GM18517 (cell line): ENCODE data around the gene KIF19.
"Not testable (repeated sequence)": the region's sequence is repeated elsewhere in the genome, so short reads cannot be mapped to it uniquely, and the experiment has no call there.

ENCODE experiments used
- ATAC-seq: cut with Tn5 transposase; IDR thresholded peaks from one replicate; pipeline ENCODE4 v1.9.1; 2021; ENCODE audit warnings: mild to moderate bottlenecking, moderate library complexity; ENCODE audit not compliant: unreplicated experiment

Gene KIF19, protein sequence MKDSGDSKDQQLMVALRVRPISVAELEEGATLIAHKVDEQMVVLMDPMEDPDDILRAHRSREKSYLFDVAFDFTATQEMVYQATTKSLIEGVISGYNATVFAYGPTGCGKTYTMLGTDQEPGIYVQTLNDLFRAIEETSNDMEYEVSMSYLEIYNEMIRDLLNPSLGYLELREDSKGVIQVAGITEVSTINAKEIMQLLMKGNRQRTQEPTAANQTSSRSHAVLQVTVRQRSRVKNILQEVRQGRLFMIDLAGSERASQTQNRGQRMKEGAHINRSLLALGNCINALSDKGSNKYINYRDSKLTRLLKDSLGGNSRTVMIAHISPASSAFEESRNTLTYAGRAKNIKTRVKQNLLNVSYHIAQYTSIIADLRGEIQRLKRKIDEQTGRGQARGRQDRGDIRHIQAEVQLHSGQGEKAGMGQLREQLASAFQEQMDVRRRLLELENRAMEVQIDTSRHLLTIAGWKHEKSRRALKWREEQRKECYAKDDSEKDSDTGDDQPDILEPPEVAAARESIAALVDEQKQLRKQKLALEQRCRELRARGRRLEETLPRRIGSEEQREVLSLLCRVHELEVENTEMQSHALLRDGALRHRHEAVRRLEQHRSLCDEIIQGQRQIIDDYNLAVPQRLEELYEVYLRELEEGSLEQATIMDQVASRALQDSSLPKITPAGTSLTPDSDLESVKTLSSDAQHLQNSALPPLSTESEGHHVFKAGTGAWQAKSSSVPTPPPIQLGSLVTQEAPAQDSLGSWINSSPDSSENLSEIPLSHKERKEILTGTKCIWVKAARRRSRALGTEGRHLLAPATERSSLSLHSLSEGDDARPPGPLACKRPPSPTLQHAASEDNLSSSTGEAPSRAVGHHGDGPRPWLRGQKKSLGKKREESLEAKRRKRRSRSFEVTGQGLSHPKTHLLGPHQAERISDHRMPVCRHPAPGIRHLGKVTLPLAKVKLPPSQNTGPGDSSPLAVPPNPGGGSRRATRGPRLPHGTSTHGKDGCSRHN

DNA sequence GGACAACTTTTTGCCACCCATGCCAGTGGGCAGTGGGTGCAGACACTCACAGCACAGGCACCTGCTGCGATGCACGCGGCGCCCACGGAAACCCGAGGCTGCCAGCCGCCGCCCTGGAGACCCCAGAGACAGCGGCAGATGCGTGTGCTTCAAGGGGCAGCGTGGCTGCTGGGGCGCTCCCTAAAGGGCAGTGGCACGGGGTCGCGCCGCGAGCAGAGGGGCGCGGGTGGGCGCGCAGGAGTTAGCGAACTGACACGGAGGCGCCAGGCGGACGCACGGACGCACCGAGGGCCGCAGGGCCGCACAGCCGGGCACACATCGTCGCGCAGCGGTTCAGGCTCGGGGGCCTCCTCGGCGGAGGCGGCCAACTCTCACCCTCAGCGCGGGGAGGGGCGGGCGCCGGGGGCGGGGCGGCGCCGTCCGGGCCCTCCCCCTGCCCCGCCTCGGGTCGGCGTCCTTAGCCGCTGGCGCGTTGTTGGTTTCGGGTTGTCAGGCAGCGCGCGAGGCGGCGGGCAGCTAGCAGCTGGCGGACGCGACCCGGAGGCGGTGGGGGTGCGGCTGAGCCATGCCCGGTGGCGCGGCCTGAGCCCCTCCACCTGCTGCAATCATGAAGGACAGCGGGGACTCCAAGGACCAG, at the start of gene KIF19:
KIF19 (plus strand) TSS at position 484 of the 637 bp plus-strand sequence; CDS start at position 608, 124 bp downstream.
- ATAC-seq: no peak

DNA sequence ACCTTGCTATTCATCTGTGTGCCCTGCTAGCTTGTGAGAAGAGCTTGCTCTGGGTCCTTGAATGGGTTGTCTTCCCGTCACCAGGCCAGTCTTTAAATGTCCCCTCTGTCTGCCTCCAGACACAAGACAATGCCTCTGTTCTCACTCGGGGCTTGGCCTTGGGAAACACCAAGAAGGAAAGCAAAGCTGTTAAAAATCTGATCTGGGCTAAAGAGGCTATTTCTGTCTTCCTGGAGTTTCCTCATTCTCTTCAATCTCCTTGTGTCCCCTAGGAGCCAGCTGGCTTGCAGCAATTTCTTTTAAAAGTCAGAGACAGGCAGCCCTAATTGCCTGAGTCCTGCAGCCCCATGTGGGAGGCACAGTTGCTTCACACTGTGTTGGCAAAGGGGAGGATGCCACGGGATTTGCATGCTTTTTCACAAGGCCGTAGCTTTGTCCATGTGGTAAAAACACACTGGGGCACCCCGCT, 49.5 kb upstream of the KIF19 start:
- no peak for ATAC-seq

DNA sequence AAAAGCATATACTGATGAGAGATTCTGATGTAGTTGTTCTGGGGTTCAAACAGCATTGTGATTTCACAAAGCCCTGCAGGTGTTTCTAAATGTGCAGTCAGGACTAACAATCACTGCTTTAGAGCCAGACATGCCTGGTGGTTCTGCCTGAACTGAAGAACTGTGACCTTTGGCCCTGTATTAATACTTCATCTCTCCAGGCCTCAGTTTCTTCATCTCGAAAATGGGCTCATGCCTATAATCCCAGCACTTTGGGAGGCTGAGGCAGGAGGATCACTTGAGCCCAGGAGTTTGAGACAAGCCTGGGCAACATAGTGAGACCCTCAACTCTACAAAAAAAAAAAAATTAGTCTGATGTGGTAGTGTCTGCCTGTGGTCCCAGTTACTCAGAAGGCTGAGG, 48.1 kb upstream of the KIF19 start:
- ATAC-seq: no peak

DNA sequence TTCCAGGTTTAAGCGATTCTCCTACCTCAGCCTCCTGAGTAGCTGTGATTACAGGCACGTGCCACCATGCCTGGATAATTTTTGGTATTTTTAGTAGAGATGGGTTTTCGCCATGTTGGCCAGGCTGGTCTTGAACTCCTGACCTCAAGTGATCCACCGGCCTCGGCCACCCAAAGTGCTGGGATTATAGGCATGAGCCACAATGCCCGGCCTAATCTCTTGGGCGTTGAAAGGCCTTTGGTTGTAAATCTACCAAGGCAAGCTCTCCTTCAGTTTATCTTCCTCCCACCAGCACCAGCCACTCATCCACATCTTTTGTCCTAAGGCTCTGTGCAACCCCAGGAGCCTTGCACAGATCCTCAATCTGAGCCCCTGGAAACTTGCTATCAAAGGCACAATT, 46.4 kb upstream of the KIF19 start:
- ATAC-seq: not testable (repeated sequence)

DNA sequence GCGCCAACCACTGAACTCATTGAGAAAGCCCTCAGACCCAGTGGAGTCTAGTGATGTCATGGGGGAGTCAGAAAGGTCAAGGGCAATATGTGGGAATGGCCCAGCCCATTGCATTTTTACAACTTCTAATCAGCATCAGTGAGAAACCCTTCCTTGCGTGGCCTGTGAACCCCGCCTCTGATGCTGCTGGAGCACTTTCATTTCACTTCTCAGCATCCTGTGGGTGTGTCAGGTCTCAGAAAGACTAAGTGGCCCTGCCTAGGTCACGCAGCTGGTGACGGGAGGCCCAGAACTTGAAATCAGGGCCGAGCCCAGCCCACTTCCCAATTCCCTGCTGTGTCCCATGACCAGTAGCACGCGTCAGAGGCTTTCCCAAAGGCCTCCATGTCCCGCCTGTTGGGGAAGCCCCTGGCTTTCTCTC, 45.9 kb upstream of the KIF19 start:
- no peak for ATAC-seq

DNA sequence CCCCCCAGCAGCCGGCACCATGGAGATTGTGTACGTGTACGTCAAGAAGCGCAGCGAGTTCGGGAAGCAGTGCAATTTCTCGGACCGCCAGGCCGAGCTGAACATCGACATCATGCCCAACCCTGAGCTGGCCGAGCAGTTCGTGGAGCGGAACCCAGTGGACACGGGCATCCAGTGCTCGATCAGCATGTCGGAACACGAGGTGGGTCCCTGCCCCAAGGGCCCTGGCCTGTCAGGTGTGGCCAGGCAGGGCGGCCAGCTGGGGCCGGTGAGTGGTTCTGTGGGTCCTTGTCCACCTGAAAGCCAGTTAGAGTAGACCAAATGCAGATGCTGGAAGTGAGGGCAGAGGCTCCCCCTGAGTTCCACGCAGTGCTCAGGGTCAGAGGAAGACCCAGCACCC, 44.2 kb upstream of the KIF19 start:
- ATAC-seq: no peak

DNA sequence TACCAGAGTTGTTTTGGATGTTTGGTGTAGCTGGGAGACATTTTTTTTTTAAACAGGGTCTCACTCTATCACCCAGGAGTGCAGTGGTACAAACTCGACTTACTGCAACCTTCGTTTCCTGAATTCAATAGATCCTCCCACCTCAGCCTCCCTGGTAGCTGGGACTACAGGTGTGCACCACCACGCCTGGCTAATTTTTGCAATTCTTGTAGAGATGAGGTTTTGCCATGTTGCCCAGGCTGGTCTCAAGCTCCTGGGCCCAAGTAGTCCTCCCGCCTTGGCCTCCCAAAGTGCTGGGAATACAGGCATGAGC, 43.8 kb upstream of the KIF19 start:
- not testable (repeated sequence) for ATAC-seq

DNA sequence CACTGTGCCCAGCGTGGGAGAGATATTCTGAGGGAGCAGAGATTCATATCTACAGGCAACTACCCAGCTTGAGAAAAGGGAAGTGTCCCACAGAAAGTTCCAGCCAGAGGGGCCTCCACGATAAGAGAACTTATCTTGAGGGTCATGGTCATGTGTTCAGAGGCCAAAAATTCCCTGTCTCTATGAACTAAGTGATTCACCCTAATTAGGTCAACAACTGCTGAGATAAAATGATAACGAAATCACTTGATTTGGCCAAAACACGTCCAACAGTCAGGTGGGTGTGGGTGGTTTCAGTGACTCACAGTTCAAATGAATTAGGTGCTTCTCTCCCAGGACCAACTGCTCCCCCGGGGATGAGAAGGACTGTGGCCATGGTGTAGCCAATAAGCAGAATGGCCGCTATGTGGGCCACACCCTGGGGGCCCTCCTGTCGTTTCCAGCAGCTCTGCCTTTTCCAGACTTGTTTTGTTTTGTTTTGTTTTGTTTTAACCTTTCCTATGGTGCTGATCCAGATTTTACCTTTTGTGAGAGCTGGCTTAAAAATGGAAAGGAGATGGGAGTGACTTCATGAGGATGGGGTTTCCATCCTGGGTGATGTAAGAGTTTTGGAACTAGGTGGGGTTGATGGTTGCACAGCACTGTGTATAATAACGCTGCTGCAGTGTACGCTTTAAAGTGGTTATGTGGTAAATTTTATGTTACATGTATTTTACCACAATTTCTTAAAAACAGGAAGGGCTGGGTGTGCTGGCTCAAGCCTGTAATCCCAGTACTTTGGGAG, 43.2 kb upstream of the KIF19 start:
- ATAC-seq: no peak

DNA sequence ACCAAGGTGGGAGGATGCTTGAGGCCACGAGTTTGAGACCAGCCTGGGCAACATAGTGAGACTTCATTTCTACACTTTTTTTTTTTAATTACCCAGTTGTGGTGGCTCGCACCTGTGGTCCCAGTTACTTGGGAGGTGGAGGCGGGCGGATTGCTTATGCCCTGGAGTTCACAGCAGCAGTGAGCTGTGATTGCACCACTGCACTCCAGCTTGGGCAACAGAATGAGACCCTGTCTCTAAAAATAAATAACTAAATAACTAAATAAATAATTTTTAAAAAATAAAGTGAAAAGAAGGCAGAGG, 42.7 kb upstream of the KIF19 start:
- ATAC-seq: no peak

DNA sequence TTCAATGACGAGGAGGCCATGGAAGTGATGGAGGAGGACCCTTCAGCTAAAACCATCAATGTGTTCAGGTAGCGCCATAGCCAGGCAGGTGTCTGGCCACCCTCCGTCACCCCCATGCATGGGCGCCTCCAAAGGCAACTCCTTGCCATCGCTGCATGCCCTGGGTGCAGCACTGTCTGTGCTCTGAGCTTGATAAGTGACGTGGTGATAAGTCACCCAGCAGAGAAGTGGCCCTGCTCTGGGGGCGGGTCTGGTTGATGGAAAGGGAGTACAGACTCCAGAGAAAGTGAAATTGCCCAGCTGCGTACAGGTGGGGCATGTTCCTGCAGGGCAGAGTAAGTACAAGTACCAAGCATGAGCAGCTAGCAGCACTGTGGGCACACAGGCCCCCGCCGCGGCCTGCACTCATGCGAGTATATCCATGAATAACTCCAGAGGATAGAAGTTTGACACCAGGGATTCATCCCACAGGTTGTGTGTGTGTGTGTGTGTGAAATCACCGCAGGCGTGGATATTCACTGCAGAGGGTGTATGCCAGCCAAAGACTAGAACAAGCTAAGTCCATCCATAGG, 38.9 kb upstream of the KIF19 start:
- no peak for ATAC-seq

DNA sequence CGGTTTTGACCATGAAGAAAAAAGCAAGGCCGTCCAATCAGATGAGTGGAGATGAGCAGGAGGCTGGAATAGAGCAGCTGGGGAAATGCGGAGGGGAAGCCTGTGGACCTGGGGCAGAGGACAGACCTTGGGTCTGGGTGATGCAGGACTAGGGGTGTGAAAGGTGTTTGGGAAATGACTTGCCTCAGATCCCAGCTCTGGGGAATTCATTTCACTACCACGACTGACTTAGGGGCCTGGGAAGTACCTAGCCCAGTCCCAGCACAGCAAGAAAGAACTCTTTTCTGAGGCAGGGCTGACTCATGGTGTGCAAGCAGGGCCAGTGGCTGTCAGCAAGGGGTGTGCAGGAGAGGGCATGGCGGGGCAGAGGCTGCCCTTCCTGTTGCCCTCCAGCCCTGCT, 37.2 kb upstream of the KIF19 start:
- no peak for ATAC-seq

DNA sequence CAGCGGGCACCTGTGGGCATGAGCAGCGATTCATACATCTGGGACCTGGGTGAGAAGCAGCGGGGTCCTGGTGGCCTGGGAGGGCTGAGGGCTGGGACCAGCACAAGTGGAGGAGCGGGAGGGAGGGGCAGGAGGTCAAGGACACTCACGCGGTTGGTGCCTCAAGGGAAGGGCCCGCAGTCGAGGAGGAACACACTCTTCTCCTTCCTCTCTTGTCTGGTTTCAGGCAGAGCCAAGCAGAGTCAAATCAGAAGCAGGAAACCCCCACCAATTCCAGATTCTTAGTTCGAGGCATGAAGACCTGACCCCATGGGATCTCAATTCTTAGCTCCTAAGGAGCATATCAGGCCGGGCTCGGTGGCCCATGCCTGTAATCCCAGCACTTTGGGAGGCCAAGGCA, 36.3 kb upstream of the KIF19 start:
- ATAC-seq: no peak

DNA sequence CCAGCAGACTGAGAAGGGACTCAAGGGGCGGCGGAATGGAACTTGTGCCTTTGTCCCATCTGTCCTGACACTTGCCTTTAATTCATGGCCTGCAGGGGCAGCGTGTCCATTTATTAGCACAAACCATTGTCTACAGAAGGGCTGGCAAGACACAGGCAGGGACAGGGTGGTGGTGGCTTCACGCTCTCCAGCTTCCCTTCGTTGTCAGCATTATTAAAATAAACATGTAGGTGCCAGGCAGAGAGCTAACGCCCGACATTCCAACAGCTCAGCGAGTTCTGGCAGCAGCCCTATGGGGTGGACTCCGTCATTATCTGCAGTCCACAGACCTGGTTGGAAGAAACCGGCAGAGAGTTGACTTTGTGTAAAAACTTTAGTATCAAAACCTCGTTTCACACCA, 35.7 kb upstream of the KIF19 start:
- no peak for ATAC-seq

DNA sequence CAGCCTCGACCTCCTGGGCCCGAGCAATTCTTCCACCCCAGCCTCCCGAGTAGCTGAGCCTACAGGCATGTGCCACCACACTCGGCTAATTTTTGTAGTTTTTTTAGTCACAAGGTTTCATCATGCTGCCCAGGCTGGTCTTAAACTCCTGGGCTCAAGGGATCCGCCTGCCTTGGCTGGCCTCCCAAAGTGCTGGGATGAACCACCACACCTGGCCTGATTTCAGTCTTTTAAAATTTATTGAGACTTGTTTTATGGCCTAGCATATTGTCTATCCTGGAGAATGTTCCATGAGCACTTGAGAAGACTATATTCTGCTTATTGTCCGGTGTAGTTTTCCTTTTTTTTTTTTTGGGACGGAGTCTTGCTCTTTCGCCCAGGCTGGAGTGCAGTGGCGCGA, 33.5 kb upstream of the KIF19 start:
- no peak for ATAC-seq

DNA sequence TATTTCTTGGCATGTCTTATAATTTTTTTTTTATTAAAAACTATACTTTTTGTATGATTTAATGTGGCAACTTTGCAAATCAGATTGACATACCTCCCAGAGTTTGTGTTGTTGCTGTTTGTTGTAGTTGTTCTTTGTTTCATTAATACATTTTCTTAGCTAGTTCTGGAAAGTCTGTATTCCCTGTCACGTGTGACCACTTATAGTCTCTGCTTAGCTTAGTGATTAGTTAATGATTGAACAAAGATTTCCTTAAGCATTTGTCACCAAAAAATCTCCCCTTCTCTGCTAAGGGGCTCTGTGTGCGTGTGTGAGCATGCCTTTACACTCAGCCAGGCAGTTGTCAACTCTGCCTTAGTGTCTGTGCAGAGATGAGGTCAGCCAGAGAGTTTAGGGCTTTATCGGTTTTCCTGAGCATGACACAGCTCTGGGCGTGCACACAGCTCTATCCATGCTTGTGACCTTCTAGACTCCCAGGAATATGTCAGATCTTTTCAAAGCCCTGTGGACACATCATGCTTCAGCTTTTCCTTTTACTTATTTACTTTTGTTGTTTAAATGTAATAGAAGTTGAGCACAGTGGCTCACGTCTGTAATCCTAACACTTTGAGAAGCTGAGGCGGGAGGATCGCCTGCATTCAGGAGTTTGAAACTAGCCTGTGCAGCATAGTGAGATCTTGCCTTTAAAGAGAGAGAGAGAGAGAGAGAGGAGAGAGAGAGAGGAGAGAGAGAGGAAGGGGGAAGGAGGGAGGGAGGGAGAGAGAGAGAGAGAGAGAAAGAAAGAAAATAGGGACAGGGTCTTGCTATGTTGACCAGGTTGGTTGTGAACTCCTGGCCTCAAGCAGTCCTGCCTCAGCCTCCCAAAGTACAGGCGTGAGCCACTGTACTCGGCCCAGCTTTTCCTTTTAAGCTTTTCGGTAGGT, 30.1 kb upstream of the KIF19 start:
- no peak for ATAC-seq

DNA sequence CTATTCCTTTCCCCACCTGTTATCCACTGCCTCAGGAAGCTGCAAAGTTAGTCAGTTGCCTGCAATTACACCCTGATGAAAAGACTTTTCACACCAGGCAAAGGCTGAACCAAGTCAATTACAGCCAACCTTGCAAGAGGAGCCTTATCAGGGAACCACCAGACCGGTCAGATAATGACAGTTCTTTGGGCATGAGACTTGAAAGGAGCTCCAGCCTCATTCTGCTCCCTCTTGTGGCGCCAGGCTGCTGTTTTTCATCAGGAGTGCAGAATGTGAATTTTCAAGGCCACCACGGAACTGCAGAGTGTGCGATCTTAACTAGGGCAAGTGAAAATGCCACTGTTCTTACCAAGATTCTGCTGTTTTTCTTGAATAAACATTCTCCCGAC, 29.5 kb upstream of the KIF19 start:
- no peak for ATAC-seq

DNA sequence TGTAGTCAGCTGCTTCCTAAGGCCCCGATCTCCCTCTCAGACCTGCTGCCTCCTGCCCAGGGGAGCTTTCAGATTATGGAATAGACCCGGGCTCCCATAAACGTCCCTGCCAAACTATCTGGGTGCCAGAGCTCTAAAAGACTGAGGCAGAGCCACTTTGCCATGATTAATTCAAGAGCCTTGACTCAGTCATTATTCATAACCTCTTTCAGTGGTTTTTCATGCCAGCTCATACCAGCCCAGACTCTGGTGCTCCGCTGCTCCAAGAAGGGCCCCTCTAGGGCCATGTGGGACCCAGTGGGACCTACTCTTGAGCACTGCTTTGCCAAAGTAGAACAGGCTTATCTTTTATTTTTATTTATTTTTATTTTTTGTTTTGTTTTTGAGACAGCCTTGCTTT, 28.1 kb upstream of the KIF19 start:
- ATAC-seq: no peak

DNA sequence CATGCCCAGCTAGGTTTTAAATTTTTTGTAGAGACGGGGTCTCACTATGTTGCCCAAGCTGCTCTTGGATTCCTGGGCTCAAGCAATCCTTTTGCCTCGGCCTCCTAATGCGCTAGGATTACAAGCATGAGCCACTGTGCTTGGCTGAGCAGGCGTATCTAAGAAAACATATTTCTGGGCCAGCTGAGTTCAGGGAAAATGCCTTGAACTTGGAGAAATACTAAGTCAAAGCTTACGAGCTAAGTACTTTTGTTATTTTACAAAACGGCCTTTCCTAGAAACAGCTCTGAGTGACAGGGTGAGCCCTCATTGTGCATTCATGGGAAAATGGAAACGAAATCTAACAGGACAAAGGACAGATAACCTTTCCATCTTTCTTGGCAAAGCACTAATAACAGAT, 27.2 kb upstream of the KIF19 start:
- no peak for ATAC-seq

DNA sequence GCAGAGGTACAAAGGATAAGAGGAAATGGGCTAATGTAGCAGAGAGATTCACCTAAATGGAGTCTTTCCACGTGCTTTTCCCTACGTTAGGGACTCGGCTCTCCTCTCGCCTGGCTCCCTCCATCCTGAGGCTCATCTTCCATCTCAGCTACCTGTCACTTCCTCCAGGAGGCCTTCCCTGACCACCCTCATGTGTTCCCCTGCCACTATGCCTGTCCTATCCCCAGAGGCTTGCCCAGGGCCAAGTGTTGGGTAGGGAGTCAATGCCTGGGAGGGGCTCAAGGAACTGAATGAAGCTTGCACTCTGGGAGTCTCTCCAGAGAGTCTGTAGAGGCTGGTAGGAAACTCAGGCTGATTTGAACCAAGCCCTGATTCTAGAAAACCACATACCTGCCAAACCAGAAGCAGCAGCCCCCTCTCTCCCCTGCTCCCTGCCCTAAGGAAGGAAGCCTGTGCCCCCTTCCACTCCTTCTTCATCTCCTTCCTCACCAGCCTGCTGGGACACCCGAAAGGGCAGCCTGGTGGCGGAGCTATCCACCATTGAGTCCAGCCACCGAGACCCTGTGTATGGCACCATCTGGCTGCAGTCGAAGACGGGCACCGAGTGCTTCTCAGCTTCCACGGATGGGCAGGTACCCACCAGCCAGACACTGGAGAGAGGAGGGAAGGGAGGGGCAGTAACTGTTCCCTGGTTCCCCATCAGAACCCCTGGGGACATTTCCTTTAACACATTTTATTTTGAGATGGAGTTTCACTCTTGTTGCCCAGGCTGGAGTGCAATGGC, 26.6 kb upstream of the KIF19 start:
- ATAC-seq: no peak
